Islet of Langerhans (tissue), 1 donor: ENCODE results near the gene DLG2.
"Not testable (repeated sequence)": the region's sequence is repeated elsewhere in the genome, so short reads cannot be mapped to it uniquely, and the experiment has no call there.

Experiments
- FAIRE-seq: peaks from one replicate; lab custom pipeline; 2011; peaks lifted over from hg19 to GRCh38; lab: Jason Lieb, UNC

Gene DLG2

DNA sequence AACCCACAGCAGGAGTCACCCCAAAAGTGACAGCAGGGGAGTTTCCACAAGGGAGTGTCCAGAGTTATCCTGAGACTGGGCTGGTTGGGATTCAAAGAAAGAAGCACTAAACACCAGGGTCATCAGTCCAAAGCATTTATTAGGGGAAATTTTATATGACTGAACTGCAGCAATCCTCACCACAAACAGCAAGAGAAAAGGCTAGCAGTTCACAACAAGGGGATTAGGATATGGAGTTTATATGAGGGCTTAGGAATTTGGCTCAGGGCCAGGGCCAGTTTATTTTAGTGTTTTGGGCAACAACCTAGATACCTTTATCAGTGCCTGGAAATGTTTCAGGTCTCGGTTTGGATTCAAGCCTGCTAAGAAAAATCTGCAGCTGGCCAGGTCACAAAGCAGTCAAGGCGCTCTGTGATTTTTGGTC is 16.1 kb upstream of the DLG2 start:
- no peak for FAIRE-seq

DNA sequence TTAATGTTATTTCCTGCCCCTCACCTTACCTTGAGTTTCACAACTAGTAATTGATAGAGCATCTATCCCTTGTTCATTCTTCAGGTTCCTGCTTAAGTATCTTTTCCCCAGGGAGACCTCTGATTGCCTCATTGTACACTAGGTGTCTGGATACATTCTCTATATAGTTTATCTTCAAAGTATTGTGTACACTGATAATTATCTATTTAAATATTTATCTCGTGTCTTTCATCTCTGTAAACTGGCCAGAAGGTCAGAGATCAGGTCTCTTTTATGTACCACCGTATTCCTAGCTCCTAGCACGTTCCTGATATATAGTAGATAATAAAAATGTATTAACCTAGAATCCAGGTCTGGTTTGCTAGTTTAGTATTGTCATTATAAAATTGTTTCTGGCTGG is 7.6 kb upstream of the DLG2 start:
- FAIRE-seq = no peak

DNA sequence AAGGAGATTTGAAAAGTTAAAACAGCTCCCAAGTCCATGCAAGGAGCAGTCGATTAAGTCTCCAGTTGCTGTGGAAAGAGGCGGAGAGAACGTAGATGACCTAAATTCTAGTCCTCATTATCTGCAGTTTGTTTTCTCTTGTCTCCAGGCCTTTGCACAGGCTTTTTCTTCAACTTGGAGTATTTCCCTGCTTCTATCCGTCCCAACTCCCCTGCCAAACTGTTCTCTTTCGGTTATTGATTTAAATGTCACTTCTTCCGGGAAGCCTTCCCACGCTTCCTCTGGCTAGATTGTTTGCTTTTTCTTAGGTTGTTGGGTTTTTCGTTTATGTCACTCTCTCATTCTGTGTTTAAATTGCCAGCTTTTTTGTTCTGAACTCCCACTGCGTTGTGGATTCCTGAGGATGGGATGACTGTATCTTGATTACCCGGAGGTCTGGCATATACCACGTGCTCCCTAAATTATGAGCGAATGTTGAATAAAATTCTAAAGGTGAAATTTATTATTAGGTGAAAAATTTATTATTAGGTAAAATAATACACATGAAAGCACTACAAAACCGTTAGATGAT is 1.7 kb upstream of the DLG2 start:
- peak; percentile 91 for FAIRE-seq

GRCh38 chr11:85627998-85628770 is 1.0 kb upstream of the DLG2 start, which contains the start of gene TMEM126B:
Gene TMEM126B, plus strand, starts transcription at chr11:85628593. Its CDS starts 15 bp downstream, at chr11:85628608.
- FAIRE-seq = no peak

- no peak for FAIRE-seq
Observed at GRCh38 chr11:85626496-85626895, 648 bp downstream of the DLG2 start.

GRCh38 chr11:85620256-85620655 is 6.9 kb downstream of the DLG2 start:
- no peak for FAIRE-seq

- FAIRE-seq = no peak
Observed at GRCh38 chr11:85619499-85619898, 7.6 kb downstream of the DLG2 start.

DNA sequence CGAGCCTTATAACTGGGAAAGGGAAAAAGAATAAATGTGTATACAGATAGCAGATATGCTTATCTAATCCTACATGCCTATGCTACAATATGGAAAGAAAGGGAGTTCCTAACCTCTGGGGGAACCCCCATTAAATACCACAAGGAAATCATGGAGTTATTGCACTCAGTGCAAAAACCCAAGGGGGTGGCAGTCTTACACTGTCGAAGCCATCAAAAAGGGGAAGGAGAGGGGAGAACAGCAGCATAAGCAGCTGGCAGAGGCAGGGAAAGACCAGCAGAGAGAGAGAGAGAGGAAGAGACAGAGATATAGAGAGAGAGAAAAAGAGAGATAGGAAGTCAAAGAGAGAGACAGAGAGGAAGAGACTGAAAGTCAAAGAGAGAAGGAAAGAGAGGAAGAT is 15.5 kb downstream of the DLG2 start:
- not testable (repeated sequence) for FAIRE-seq

- not testable (repeated sequence) for FAIRE-seq
Observed at GRCh38 chr11:85609286-85609685, 17.9 kb downstream of the DLG2 start.

GRCh38 chr11:85608621-85609020 is 18.5 kb downstream of the DLG2 start:
- not testable (repeated sequence) for FAIRE-seq

DNA sequence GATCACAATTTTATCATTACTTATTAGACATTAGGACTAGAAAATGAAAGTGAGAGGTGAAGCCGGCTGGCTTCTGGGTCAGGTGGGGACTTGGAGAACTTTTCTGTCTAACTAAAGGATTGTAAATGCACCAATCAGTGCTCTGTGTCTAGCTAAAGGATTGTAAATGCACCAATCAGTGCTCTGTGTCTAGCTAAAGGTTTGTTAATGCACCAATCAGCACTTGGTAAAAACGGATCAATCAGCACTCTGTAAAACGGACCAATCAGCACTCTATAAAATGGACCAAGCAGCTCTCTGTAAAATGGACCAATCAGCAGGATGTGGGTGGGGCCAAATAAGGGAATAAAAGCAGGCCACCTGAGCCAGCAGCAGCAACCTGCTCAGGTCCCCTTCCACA is 20.9 kb downstream of the DLG2 start:
- not testable (repeated sequence) for FAIRE-seq

DNA sequence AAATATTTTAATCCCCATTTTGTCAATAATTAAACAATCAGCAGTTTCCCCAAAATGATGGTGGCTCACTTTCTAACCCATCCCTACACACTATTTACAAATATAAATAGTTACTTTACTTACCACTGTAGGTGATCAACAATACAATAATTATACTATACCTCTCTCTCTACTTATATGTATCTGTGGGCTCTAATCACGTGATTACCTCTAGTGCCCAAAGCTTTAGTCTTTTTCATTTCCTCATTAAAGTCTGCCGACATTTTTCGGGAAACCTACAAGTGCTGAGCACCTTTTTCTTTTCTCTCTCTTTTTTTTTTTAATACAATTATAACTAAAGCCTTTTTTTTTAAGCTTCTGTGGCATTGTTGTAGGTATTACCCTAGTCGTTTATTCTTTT is 23.9 kb downstream of the DLG2 start:
- FAIRE-seq = no peak

GRCh38 chr11:85602526-85603213 is 24.5 kb downstream of the DLG2 start:
- FAIRE-seq = no peak

DNA sequence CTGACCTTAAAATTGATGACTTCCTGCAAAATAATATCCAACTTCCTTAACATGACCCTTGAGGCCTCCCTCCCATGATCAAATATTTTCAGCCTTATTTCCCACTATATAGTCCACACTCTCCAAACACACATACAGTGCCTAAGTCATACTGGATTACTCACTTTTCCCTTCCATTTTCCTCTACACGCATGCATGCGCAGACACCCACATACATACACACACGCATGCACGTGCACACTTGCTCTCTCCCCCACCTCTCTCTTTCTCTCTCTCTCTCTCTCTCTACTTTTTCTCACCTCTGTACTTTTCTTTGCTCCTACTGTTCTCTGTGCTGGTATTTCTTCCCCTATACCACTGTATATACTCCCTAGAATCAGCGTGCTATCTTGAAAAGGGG is 28.1 kb downstream of the DLG2 start:
- no peak for FAIRE-seq

DNA sequence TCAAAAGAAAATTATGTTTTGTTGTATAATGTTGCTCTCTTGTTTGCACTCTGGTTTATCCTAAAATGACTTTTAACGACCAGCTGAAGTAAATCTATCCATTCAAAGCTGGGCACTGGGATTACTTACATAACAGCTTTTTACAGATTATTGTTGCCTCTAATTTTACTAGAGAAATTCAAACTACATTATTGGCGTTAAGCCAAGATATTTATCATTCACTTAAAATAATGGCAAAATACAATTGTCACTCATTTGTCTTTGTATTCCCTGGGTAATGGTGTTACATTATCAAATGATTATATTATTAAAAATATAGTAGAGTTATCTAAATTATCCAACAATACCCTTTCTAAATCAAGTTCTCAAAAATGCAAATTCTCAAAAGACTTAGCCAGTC is 30.3 kb downstream of the DLG2 start:
- FAIRE-seq = no peak

GRCh38 chr11:85595285-85595884 is 31.8 kb downstream of the DLG2 start:
- FAIRE-seq = peak; percentile 100

GRCh38 chr11:85590848-85591483 is 36.2 kb downstream of the DLG2 start:
- FAIRE-seq = peak; percentile 98

GRCh38 chr11:85589373-85589772 is 37.8 kb downstream of the DLG2 start:
- no peak for FAIRE-seq

DNA sequence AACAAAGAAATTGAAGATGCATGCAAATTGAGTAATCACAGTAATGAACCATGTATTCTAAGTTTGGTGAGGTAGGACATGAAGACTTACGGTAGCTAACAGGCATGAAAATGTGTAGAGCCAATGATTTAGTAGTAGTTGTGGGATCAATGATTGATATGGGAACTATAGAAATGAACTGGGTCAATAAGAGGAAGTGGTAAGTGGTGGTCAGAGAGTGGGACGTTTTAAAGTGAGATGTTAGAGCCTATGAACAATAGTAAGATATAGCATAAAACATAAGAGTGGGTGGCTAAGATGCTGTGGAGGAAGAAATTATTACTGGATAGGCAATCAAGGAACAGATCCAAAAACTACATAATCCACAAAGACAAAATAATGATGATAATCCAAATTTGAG is 45.0 kb downstream of the DLG2 start:
- no peak for FAIRE-seq

- FAIRE-seq = no peak
Observed at GRCh38 chr11:85575388-85575787, 51.8 kb downstream of the DLG2 start.

DNA sequence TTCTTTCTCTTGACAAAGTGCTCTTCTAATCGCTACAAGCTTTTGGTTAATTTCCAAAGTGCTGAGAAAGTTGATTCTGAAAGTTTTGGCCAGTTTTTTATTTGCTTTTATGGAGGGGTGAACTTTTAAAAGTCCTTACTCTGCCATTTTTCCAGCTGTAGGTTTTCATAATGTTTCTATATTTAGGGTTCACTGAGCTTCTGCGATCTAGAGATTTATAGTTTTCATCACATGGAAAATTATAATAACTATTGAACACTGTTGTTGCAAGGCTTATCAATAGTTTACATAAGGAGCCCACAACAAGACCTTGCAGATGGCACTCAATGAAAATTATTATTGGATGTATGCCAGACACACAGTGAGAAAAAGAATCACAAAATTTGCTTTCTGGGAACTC is 55.1 kb downstream of the DLG2 start:
- no peak for FAIRE-seq

DNA sequence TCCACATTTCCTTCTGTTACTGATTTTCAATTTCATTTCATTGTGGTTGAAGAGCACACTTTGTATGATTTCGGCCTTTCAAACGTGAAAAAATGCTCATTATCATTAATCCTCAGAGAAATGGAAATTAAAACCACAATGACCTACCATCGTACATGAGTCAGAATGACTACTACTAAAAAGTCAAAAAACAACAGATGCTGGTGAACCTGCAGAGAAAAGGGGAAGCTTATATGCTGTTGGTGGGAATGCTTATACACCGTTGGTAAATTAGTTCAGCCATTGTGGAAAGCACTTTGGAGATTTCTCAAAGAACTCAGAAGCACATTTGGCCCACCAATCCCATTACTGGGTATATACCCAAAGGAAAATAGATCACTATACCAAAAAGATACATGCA is 57.6 kb downstream of the DLG2 start:
- FAIRE-seq = no peak

- no peak for FAIRE-seq
Observed at GRCh38 chr11:85558411-85558810, 68.7 kb downstream of the DLG2 start.
